Hepatocyte (in vitro differentiated cells): ENCODE data around the gene RPTOR. TPM values are rescaled to one million over a fixed set of nuclear protein-coding genes. Genes with fewer than 3 reads are reported as not detected.

Source experiments
- DNase-seq: peaks from one replicate; pipeline ENCODE4 v3.0.0-alpha.2; 2016; ENCODE audit warnings: low spot score
- H2AFZ ChIP-seq: fragments of 200-600 bp; sonication (generic); 2 replicates; pipeline ENCODE4 v1.6.0; 2016; ENCODE audit warnings: antibody characterized with exemption, mild to moderate bottlenecking
- H3K27ac ChIP-seq: fragments of 200-600 bp; sonication (generic); 2 replicates; pipeline ENCODE4 v1.5.1; 2016; ENCODE audit warnings: mild to moderate bottlenecking
- H3K27me3 ChIP-seq: fragments of 200-600 bp; sonication (generic); 2 replicates; pipeline ENCODE4 v1.6.1; 2016
- H3K36me3 ChIP-seq: fragments of 200-600 bp; sonication (generic); replicated peaks from 2 replicates; pipeline ENCODE4 v1.5.1; 2016; ENCODE audit warnings: low read depth; ENCODE audit not compliant: insufficient read depth
- H3K4me1 ChIP-seq: fragments of 200-600 bp; sonication (generic); 2 replicates; pipeline ENCODE4 v1.5.1; 2016; ENCODE audit warnings: mild to moderate bottlenecking, moderate library complexity; ENCODE audit not compliant: insufficient read depth
- H3K4me2 ChIP-seq: fragments of 200-600 bp; sonication (generic); 2 replicates; pipeline ENCODE4 v1.6.0; 2016
- H3K4me3 ChIP-seq: fragments of 200-600 bp; sonication (generic); 2 replicates; pipeline ENCODE4 v1.5.1; 2016; ENCODE audit warnings: mild to moderate bottlenecking
- H3K79me2 ChIP-seq: fragments of 200-600 bp; sonication (generic); 2 replicates; pipeline ENCODE4 v1.6.0; 2017; ENCODE audit warnings: mild to moderate bottlenecking
- H3K9me2 ChIP-seq: fragments of 200-600 bp; sonication (generic); replicated peaks from 2 replicates; pipeline ENCODE4 v1.6.0; 2017; ENCODE audit warnings: mild to moderate bottlenecking; ENCODE audit not compliant: insufficient read depth
- H3K9me3 ChIP-seq: fragments of 200-600 bp; sonication (generic); 2 replicates; pipeline ENCODE4 v1.5.1; 2016; ENCODE audit warnings: low read depth, mild to moderate bottlenecking
- H4K20me1 ChIP-seq: fragments of 200-600 bp; sonication (generic); 2 replicates; pipeline ENCODE4 v1.6.0; 2016; ENCODE audit warnings: mild to moderate bottlenecking; ENCODE audit not compliant: insufficient read depth, poor library complexity, severe bottlenecking
- EZH2 ChIP-seq: fragments of 200-600 bp; sonication (generic); IDR thresholded peaks from 2 replicates; pipeline ENCODE4 v1.6.1; 2016; ENCODE audit warnings: antibody characterized with exemption, mild to moderate bottlenecking, borderline replicate concordance
- EZH2phosphoT487 ChIP-seq: fragments of 200-600 bp; sonication (generic); IDR thresholded peaks from one replicate; pipeline ENCODE4 v1.6.1; 2018; ENCODE audit warnings: antibody characterized with exemption, mild to moderate bottlenecking, low read depth, moderate library complexity; ENCODE audit not compliant: unreplicated experiment, severe bottlenecking
- WGBS: methylation state at CpG from one replicate; pipeline ENCODE4 v1.1.6; 2016; ENCODE audit warnings: low lambda C conversion rate; ENCODE audit errors: missing lambda C conversion rate; 5-methylcytosine and 5-hydroxymethylcytosine counted together
- polyA plus RNA-seq: library from polyadenylated mRNA; unstranded; fragments of >200 nt; fragmentation: Nextera tagmentation; extraction: Ambion mirVana; gene quantifications from 2 replicates; pipeline ENCODE4 v1.2.1, GENCODE V29; 2016
- total RNA-seq: library from RNA; depleted of rRNA; stranded (reverse); fragments of >200 nt; gene quantifications from 2 replicates; pipeline ENCODE4 v1.2.3, GENCODE V29; 2014
- TF ChIP-seq, protein P1 (sequence below): fragments of 200-600 bp; sonication (generic); IDR thresholded peaks from 2 replicates; pipeline ENCODE4 v1.5.1; 2016; ENCODE audit warnings: antibody characterized with exemption, mild to moderate bottlenecking; ENCODE audit not compliant: poor library complexity

The RPTOR gene
- total and polyA plus RNA-seq, 2 experiments from 2014 or later: 14.1 to 20.6 TPM

DNA sequence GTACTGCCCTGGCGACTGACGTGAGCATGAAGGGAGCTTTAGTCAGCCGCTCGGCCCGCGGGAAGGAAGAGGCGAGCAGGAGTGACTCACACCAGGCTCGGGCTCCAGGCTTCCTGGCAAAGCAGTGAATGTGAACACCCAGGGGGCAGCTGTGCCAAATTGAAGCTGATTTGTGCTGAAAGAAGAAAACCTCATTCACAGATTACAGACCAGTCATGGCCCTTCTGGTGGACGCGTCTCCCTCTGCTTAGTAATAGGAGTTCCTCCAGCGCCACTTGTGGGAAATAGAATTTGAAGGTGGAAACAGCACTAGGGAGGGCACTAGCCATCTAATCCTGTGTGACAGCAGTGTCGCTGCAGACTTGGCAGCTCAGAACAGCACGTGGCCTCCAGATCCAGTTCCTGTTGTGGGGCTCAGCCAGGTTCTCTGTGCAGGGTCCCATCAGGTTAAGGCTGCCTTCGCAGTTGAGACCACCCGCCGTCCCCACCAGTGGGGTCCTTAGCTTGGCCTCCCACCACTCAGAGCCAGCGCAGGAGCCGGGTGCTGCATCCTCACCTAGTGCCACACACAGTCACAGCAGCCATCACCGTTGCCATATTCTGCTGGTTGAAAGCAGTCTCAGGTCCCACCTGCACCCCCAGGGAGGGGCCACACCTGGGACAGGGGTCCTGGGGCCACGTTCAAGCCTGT is 282.5 kb downstream of the RPTOR start:
- Histone ChIP-seq H3K36me3 (no peaks in the 10 kb centered on the region), H3K4me1 (peaks cover 20% of the 10 kb centered on the region)
- TF ChIP-seq, protein P1, sequence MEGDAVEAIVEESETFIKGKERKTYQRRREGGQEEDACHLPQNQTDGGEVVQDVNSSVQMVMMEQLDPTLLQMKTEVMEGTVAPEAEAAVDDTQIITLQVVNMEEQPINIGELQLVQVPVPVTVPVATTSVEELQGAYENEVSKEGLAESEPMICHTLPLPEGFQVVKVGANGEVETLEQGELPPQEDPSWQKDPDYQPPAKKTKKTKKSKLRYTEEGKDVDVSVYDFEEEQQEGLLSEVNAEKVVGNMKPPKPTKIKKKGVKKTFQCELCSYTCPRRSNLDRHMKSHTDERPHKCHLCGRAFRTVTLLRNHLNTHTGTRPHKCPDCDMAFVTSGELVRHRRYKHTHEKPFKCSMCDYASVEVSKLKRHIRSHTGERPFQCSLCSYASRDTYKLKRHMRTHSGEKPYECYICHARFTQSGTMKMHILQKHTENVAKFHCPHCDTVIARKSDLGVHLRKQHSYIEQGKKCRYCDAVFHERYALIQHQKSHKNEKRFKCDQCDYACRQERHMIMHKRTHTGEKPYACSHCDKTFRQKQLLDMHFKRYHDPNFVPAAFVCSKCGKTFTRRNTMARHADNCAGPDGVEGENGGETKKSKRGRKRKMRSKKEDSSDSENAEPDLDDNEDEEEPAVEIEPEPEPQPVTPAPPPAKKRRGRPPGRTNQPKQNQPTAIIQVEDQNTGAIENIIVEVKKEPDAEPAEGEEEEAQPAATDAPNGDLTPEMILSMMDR: no peak
- TF ChIP-seq EZH2 (no peak), EZH2phosphoT487 (no peak)

DNA sequence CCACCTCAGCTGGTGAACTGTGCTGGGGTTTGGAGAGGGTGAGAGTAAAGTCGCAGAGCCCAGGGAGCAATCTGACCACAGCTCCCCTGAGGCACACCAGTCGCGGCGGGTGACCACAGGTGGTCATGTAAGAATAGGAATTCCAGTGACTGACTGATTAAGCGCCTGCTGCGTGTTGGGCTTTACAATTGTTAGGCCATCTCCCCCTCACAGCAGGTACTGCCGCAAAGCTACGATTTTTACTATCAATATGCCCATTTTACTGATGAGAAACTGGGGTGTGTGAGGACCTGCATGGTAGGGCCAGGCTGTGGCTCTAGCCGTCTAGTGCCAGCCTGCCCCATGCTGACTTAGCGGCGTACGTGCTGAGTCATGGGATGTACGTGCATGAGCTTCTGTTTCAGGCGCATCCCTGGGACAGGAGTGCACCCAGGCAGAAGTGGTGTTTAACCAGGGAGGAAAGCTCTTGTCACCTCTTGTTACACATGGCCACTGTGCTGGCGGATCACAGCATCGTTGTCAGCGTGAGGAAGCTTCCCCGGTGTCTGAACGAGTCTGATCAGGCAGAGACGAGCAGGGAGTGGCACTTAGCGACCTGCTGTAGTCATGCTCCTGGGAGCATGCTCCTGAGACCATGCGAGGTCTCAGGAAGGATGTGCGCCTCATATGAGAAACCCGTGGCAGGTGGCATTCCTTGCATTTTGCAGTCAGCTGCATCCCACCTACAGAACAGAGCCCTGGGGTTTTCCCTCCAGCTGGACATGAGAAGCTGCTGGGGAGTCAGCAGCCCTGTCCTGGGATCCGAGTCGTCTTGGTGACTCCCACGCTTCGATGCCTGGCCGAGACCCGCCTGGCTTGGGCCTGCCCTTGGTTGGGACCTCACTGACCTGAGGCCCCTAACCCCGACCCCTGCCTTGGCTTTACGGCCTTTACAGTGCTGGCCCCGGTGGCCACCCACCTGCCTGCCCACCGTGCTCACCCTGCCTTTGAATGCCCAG is 283.3 kb downstream of the RPTOR start:
- H2AFZ ChIP-seq: no peak overlapping the region

More for the DNA sequence above, 282.5 kb downstream of the RPTOR start:
- no peak overlapping the region for H3K4me3 ChIP-seq
- H3K4me2 ChIP-seq: no peak overlapping the region
- H3K9me2 ChIP-seq: no peaks in the 10 kb centered on the region
- no peaks in the 10 kb centered on the region for H4K20me1 ChIP-seq
- no peak overlapping the region for H3K27ac ChIP-seq
- H2AFZ ChIP-seq: no peak overlapping the region
- H3K79me2 ChIP-seq: no peaks in the 10 kb centered on the region
- H3K27me3 ChIP-seq: no peaks in the 10 kb centered on the region
- peak; percentile 50 for DNase-seq
- H3K9me3 ChIP-seq: no peaks in the 10 kb centered on the region
- WGBS: 83% methylated on average over 20 of the region's 20 CpGs

DNA sequence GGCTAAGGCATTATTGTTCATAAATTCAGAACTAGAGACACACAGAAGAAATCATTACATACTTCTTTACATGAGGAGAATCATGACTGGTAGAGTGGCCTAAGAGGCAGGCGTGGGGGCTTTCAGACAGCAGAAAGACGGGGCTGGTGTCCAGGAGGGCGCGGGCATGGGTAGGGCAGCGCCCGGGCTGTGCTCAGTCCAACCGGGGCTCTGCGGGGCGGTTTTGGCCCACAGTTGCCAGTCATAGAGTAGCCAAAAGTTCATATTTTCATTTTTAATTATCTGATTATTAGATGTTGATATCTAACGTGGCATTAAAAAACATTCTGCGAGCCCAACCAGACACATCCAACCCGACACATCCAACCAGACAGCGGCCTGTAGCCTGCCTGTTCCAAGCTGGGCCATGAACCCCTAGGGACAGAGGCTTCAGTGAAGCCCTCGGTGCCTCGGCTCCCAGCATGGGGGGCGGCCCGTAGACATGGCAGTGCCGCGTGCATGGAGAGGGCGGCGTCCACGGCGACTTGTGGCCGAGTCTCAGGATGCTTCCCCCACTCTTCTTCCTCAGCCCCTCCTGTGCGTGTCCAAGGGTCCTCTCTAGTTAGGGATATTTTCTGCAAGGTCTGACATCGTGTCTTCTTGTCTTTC is 284.7 kb downstream of the RPTOR start:
- Histone ChIP-seq H3K27ac (no peak overlapping the region), H3K27me3 (no peaks in the 10 kb centered on the region), H3K36me3 (no peaks in the 10 kb centered on the region), H3K9me3 (no peaks in the 10 kb centered on the region), H3K79me2 (no peaks in the 10 kb centered on the region), H3K4me1 (peaks cover 23% of the 10 kb centered on the region), H2AFZ (no peak overlapping the region), H3K4me2 (no peak overlapping the region), H3K4me3 (no peak overlapping the region), H3K9me2 (no peaks in the 10 kb centered on the region), H4K20me1 (no peaks in the 10 kb centered on the region)
- no peak for DNase-seq
- 94% methylated on average over 26 of the region's 26 CpGs for WGBS
- TF ChIP-seq EZH2 (no peak), EZH2phosphoT487 (no peak)
- TF ChIP-seq, protein P1: no peak

More for the DNA sequence above, 283.3 kb downstream of the RPTOR start:
- DNase-seq: no peak
- Histone ChIP-seq H3K4me2 (no peak overlapping the region), H3K79me2 (no peaks in the 10 kb centered on the region), H3K27me3 (no peaks in the 10 kb centered on the region), H3K36me3 (no peaks in the 10 kb centered on the region), H3K9me2 (no peaks in the 10 kb centered on the region), H3K27ac (no peak overlapping the region), H3K9me3 (no peaks in the 10 kb centered on the region), H3K4me1 (peaks cover 23% of the 10 kb centered on the region), H3K4me3 (no peak overlapping the region), H4K20me1 (no peaks in the 10 kb centered on the region)
- TF ChIP-seq, protein P1: no peak
- TF ChIP-seq EZH2: no peak
- no peak for TF ChIP-seq EZH2phosphoT487
- 91% methylated on average over 34 of the region's 34 CpGs for WGBS
